Activated CD8-positive, alpha-beta memory T cell treated with anti-CD3 and anti-CD28 coated beads for 48 hours (primary cell): Measurements from ENCODE around the gene MAD1L1.
"Not testable (repeated sequence)": the region's sequence is repeated elsewhere in the genome, so short reads cannot be mapped to it uniquely, and the experiment has no call there.

ENCODE experiments used
- DNase-seq, 3 experiments: peaks; one replicate each; pipeline ENCODE4 v3.0.0-alpha.2; 2020; ENCODE audit warnings: low read depth in 2 of 3, low spot score in 2 of 3

MAD1L1 gene

GRCh38 chr7:1889091-1889490 lies 343.7 kb downstream of the MAD1L1 start:
- no peak for DNase-seq

GRCh38 chr7:1888425-1888824 lies 344.3 kb downstream of the MAD1L1 start:
- DNase-seq = no peak

GRCh38 chr7:1887251-1887650 lies 345.5 kb downstream of the MAD1L1 start:
- DNase-seq = no peak

GRCh38 chr7:1886361-1887064 lies 346.2 kb downstream of the MAD1L1 start:
- no peak for DNase-seq

- DNase-seq = no peak
Observed at GRCh38 chr7:1885465-1886226, 347.1 kb downstream of the MAD1L1 start.

- DNase-seq = no peak
Observed at GRCh38 chr7:1884583-1885350, 348.0 kb downstream of the MAD1L1 start.

GRCh38 chr7:1883834-1884582 lies 348.7 kb downstream of the MAD1L1 start:
- no peak for DNase-seq

- DNase-seq = no peak
Observed at GRCh38 chr7:1883031-1883761, 349.5 kb downstream of the MAD1L1 start.

GRCh38 chr7:1882451-1882850 lies 350.3 kb downstream of the MAD1L1 start:
- no peak for DNase-seq

- no peak for DNase-seq
Observed at GRCh38 chr7:1881946-1882345, 350.8 kb downstream of the MAD1L1 start.

- DNase-seq = not testable (repeated sequence)
Observed at GRCh38 chr7:1876641-1877040, 356.1 kb downstream of the MAD1L1 start.

GRCh38 chr7:1875392-1876199 lies 357.1 kb downstream of the MAD1L1 start:
- not testable (repeated sequence) for DNase-seq

GRCh38 chr7:1874590-1875391 lies 358.0 kb downstream of the MAD1L1 start:
- not testable (repeated sequence) for DNase-seq

- no peak for DNase-seq
Observed at GRCh38 chr7:1873857-1874589, 358.7 kb downstream of the MAD1L1 start.

- no peak for DNase-seq
Observed at GRCh38 chr7:1873421-1873820, 359.3 kb downstream of the MAD1L1 start.

GRCh38 chr7:1873070-1873405 lies 359.7 kb downstream of the MAD1L1 start:
- no peak for DNase-seq

- no peak for DNase-seq
Observed at GRCh38 chr7:1872191-1873069, 360.3 kb downstream of the MAD1L1 start.
